GM12874 (cell line): Measurements from ENCODE around the gene TINCR.

Source experiments
- CTCF ChIP-seq: IDR thresholded peaks from 2 replicates; pipeline ENCODE4 v1.5.1; 2011; ENCODE audit warnings: low read depth, mild to moderate bottlenecking, control low read depth, low read length, moderate library complexity; ENCODE audit not compliant: insufficient read depth

The TINCR gene

GRCh38 chr19:5607318-5608275 lies 39.8 kb upstream of the TINCR start:
- no peak for TF ChIP-seq CTCF

- no peak for TF ChIP-seq CTCF
Measured at GRCh38 chr19:5605362-5605761, 37.6 kb upstream of the TINCR start.

- TF ChIP-seq CTCF = no peak
Measured at GRCh38 chr19:5603626-5604025, 35.9 kb upstream of the TINCR start.

- no peak for TF ChIP-seq CTCF
Measured at GRCh38 chr19:5600797-5601196, 33.0 kb upstream of the TINCR start.

- TF ChIP-seq CTCF = no peak
Measured at GRCh38 chr19:5595745-5596144, 28.0 kb upstream of the TINCR start.

- TF ChIP-seq CTCF = no peak
Measured at GRCh38 chr19:5595129-5595528, 27.4 kb upstream of the TINCR start.

- no peak for TF ChIP-seq CTCF
Measured at GRCh38 chr19:5594521-5594950, 26.8 kb upstream of the TINCR start.
